Measurements from ENCODE around the gene TPGS1. TPM values are rescaled to one million over a fixed set of nuclear protein-coding genes. Genes with fewer than 3 reads are reported as not detected.

Gene TPGS1
- polyA plus RNA-seq, 3 donors from 2014 or later: 28.8 to 63.6 (median 37.0) TPM

GRCh38 chr19:556611-557382 lies 49.5 kb downstream of the TPGS1 start:
- H3K9me3 Mint-ChIP-seq: no peaks in the 10 kb centered on the region

GRCh38 chr19:558770-559439 lies 51.6 kb downstream of the TPGS1 start:
- no peak for DNase-seq
- Mint-ChIP-seq H3K4me1 (peaks cover 0 to 2% of the 10 kb centered on the region in 2 donors), H3K4me3 (no peak overlapping the region), H3K27me3 (ENCODE audit: low read depth in 3 of 3) (peaks cover 0 to 5% (median 0%) of the 10 kb centered on the region in 3 donors), H3K9me3 (no peaks in the 10 kb centered on the region), H3K27ac (no peak overlapping the region), H3K36me3 (peaks cover 0 to 4% (median 0%) of the 10 kb centered on the region in 3 donors)

More at GRCh38 chr19:556611-557382, 49.5 kb downstream of the TPGS1 start:
- no peak overlapping the region for H3K4me3 Mint-ChIP-seq
- H3K27me3 Mint-ChIP-seq (ENCODE audit: low read depth in 3 of 3): peaks cover 0 to 2% (median 0%) of the 10 kb centered on the region in 3 donors
- DNase-seq: no peak
- peaks cover 0 to 2% of the 10 kb centered on the region in 2 donors for H3K4me1 Mint-ChIP-seq
- H3K36me3 Mint-ChIP-seq: no peaks in the 10 kb centered on the region
- H3K27ac Mint-ChIP-seq: no peak overlapping the region

- Mint-ChIP-seq H3K36me3 (peaks cover 0 to 4% (median 0%) of the 10 kb centered on the region in 3 donors), H3K4me1 (peaks cover 0 to 2% of the 10 kb centered on the region in 2 donors), H3K9me3 (no peaks in the 10 kb centered on the region), H3K4me3 (no peak overlapping the region), H3K27ac (no peak overlapping the region), H3K27me3 (ENCODE audit: low read depth in 3 of 3) (peaks cover 0 to 5% (median 0%) of the 10 kb centered on the region in 3 donors)
- DNase-seq: no peak
These were observed 52.8 kb downstream of the TPGS1 start for GRCh38 chr19:560121-560520.

- Mint-ChIP-seq H3K36me3 (peaks cover 0 to 4% (median 0%) of the 10 kb centered on the region in 3 donors), H3K27me3 (ENCODE audit: low read depth in 3 of 3) (peaks cover 21 to 24% (median 22%) of the 10 kb centered on the region in 3 donors), H3K4me1 (peaks cover 9 to 13% of the 10 kb centered on the region in 2 donors), H3K4me3 (peak overlapping the region in 1 of 5 donors; percentile 29), H3K27ac (peak overlapping the region in 1 of 6 donors; percentile 35), H3K9me3 (no peaks in the 10 kb centered on the region)
- DNase-seq: no peak
These were observed 59.1 kb downstream of the TPGS1 start for GRCh38 chr19:566403-566802.

- DNase-seq: no peak
- peaks cover 0 to 4% (median 0%) of the 10 kb centered on the region in 3 donors for H3K36me3 Mint-ChIP-seq
- no peak overlapping the region for H3K4me3 Mint-ChIP-seq
- H3K27me3 Mint-ChIP-seq (ENCODE audit: low read depth in 3 of 3): peaks cover 23 to 29% (median 26%) of the 10 kb centered on the region in 3 donors
- peak overlapping the region in 2 of 6 donors; percentile 24 to 35 for H3K27ac Mint-ChIP-seq
- no peaks in the 10 kb centered on the region for H3K9me3 Mint-ChIP-seq
- H3K4me1 Mint-ChIP-seq: peaks cover 13 to 18% of the 10 kb centered on the region in 2 donors
These were observed 59.5 kb downstream of the TPGS1 start for GRCh38 chr19:566844-567243.

- no peak overlapping the region for H3K27ac Mint-ChIP-seq
- H3K4me3 Mint-ChIP-seq: peak overlapping the region in 1 of 5 donors; percentile 5
These were observed 60.1 kb downstream of the TPGS1 start for GRCh38 chr19:567296-567900.

More at GRCh38 chr19:567296-567900, 60.1 kb downstream of the TPGS1 start:
- DNase-seq: no peak
- H3K27me3 Mint-ChIP-seq (ENCODE audit: low read depth in 3 of 3): peaks cover 26 to 32% (median 27%) of the 10 kb centered on the region in 3 donors
- H3K4me1 Mint-ChIP-seq: peaks cover 15 to 23% of the 10 kb centered on the region in 2 donors
- H3K36me3 Mint-ChIP-seq: peaks cover 0 to 2% (median 0%) of the 10 kb centered on the region in 3 donors
- H3K9me3 Mint-ChIP-seq: no peaks in the 10 kb centered on the region

Other genes starting within 250 kb of the TPGS1 start
- under 1 TPM in 1 of 3 donors, not detected in 2; 0.33 TPM for gene PLPP2, start 216.1 kb upstream of the TPGS1 start, polyA plus RNA-seq
- 1 to 10 TPM; 2.0 to 5.8 (median 4.9) TPM for gene MIER2, start 162.7 kb upstream of the TPGS1 start, polyA plus RNA-seq
- not detected for gene C2CD4C, start 98.3 kb upstream of the TPGS1 start, polyA plus RNA-seq
- gene SHC2, start 46.5 kb upstream of the TPGS1 start, polyA plus RNA-seq: not detected
- gene MADCAM1, start 11.0 kb upstream of the TPGS1 start, polyA plus RNA-seq: under 1 TPM in 1 of 3 donors, not detected in 2; 0.30 TPM
- gene CDC34, start 24.3 kb downstream of the TPGS1 start, polyA plus RNA-seq: 10 to 100 TPM; 40.6 to 57.7 (median 48.5) TPM
- gene GZMM, start 36.6 kb downstream of the TPGS1 start, polyA plus RNA-seq: 100 to 1,000 TPM; 584 to 982 (median 652) TPM
- gene BSG, start 65.1 kb downstream of the TPGS1 start, polyA plus RNA-seq: 100 to 1,000 TPM; 513 to 682 (median 576) TPM
- gene HCN2, start 82.4 kb downstream of the TPGS1 start, polyA plus RNA-seq: not detected
- gene POLRMT, start 126.0 kb downstream of the TPGS1 start, polyA plus RNA-seq: 10 to 100 TPM; 26.6 to 38.1 (median 37.5) TPM
- gene FGF22, start 132.4 kb downstream of the TPGS1 start, polyA plus RNA-seq: under 1 TPM in 1 of 3 donors, not detected in 2; 0.54 TPM
- gene RNF126, start 155.7 kb downstream of the TPGS1 start, polyA plus RNA-seq: 100 to 1,000 TPM in 1 of 3 donors, 10 to 100 TPM in 2; 78.7 to 119 (median 94.4) TPM
- 1 to 10 TPM in 2 of 3 donors, not detected in 1; 1.4 to 2.6 TPM for gene FSTL3, start 168.9 kb downstream of the TPGS1 start, polyA plus RNA-seq
- 10 to 100 TPM in 1 of 3 donors, 1 to 10 TPM in 2; 5.8 to 41.4 (median 6.3) TPM for gene PRSS57, start 188.0 kb downstream of the TPGS1 start, polyA plus RNA-seq
- gene PALM, start 201.4 kb downstream of the TPGS1 start, polyA plus RNA-seq: not detected
- not detected for gene MISP, start 243.6 kb downstream of the TPGS1 start, polyA plus RNA-seq